ENCODE results near the gene IFT57. TPM values are rescaled to one million over a fixed set of nuclear protein-coding genes. Genes with fewer than 3 reads are reported as not detected.
"Not testable (repeated sequence)": the region's sequence is repeated elsewhere in the genome, so short reads cannot be mapped to it uniquely, and the experiment has no call there.

The IFT57 gene
- total RNA-seq, 1 donor from 2014 or later: 90.5 TPM

GRCh38 chr3:108156312-108156853, 65.8 kb downstream of the IFT57 start:
- Histone ChIP-seq H3K27ac (no peak overlapping the region), H3K27me3 (no peaks in the 10 kb centered on the region), H3K79me2 (ENCODE audit: low read depth) (no peaks in the 10 kb centered on the region), H4K20me1 (ENCODE audit: low read depth) (no peaks in the 10 kb centered on the region), H3F3A (ENCODE audit: low read depth) (no peaks in the 10 kb centered on the region), H3K9me3 (ENCODE audit: low read depth) (no peaks in the 10 kb centered on the region), H3K36me3 (no peaks in the 10 kb centered on the region), H3K4me3 (no peak overlapping the region), H3K9ac (no peak overlapping the region), H2AFZ (replicated peaks) (no peak overlapping the region), H3K4me1 (peaks cover 8% of the 10 kb centered on the region), H3K4me2 (no peak overlapping the region)
- H3K36me3 Mint-ChIP-seq: peaks cover 5% of the 10 kb centered on the region
- no peak overlapping the region for H3K27ac Mint-ChIP-seq
- no peak for TF ChIP-seq EZH2 (IDR thresholded peaks at IDR 0.05)
- no peak for TF ChIP-seq EZH2phosphoT487 (IDR thresholded peaks at IDR 0.05)
- TF ChIP-seq CTCF (IDR thresholded peaks at IDR 0.05): no peak
- H3K27me3 Mint-ChIP-seq (ENCODE audit: insufficient read depth, low read depth): peaks cover 2% of the 10 kb centered on the region
- no peak overlapping the region for H3K4me3 Mint-ChIP-seq
- no peak for DNase-seq (ENCODE audit: low spot score)
- H3K9me3 Mint-ChIP-seq: no peaks in the 10 kb centered on the region
- peaks cover 12% of the 10 kb centered on the region for H3K4me1 Mint-ChIP-seq

- not testable (repeated sequence) for DNase-seq (ENCODE audit: low spot score); H3K79me2 ChIP-seq (ENCODE audit: low read depth); H2AFZ ChIP-seq (replicated peaks); H3K4me3 ChIP-seq; H4K20me1 ChIP-seq (ENCODE audit: low read depth); H3K4me3 Mint-ChIP-seq; H3K27ac Mint-ChIP-seq; H3K4me1 ChIP-seq; H3F3A ChIP-seq (ENCODE audit: low read depth); H3K27me3 Mint-ChIP-seq (ENCODE audit: insufficient read depth, low read depth); H3K4me2 ChIP-seq; H3K27me3 ChIP-seq; H3K27ac ChIP-seq; H3K36me3 ChIP-seq; H3K9me3 ChIP-seq (ENCODE audit: low read depth); H3K9me3 Mint-ChIP-seq; H3K36me3 Mint-ChIP-seq; H3K9ac ChIP-seq
- H3K4me1 Mint-ChIP-seq: peaks cover 12% of the 10 kb centered on the region
Observed at GRCh38 chr3:108155642-108156041, 66.6 kb downstream of the IFT57 start.

- Histone ChIP-seq H3K27me3 (no peaks in the 10 kb centered on the region), H3K36me3 (no peaks in the 10 kb centered on the region), H3K79me2 (ENCODE audit: low read depth) (no peaks in the 10 kb centered on the region), H3K9ac (no peak overlapping the region), H2AFZ (replicated peaks) (peak overlapping the region; percentile 62), H4K20me1 (ENCODE audit: low read depth) (no peaks in the 10 kb centered on the region), H3K27ac (no peak overlapping the region), H3F3A (ENCODE audit: low read depth) (no peaks in the 10 kb centered on the region), H3K4me3 (no peak overlapping the region), H3K4me2 (no peak overlapping the region), H3K4me1 (peaks cover 8% of the 10 kb centered on the region), H3K9me3 (ENCODE audit: low read depth) (no peaks in the 10 kb centered on the region)
- Mint-ChIP-seq H3K36me3 (no peaks in the 10 kb centered on the region), H3K27ac (no peak overlapping the region), H3K9me3 (no peaks in the 10 kb centered on the region), H3K4me3 (no peak overlapping the region), H3K4me1 (peaks cover 12% of the 10 kb centered on the region), H3K27me3 (ENCODE audit: insufficient read depth, low read depth) (no peaks in the 10 kb centered on the region)
- DNase-seq (ENCODE audit: low spot score): peak; percentile 77
- TF ChIP-seq EZH2 (IDR thresholded peaks at IDR 0.05) (no peak), CTCF (IDR thresholded peaks at IDR 0.05) (peak; percentile 68)
Observed at GRCh38 chr3:108153451-108153981, 68.7 kb downstream of the IFT57 start.

GRCh38 chr3:108152274-108152673, 70.0 kb downstream of the IFT57 start:
- peaks cover 4% of the 10 kb centered on the region for H3K4me1 Mint-ChIP-seq
- Histone ChIP-seq H3K9ac (no peak overlapping the region), H3K9me3 (ENCODE audit: low read depth) (no peaks in the 10 kb centered on the region), H3K4me2 (no peak overlapping the region), H3K36me3 (no peaks in the 10 kb centered on the region), H3K4me1 (no peaks in the 10 kb centered on the region), H3F3A (ENCODE audit: low read depth) (no peaks in the 10 kb centered on the region), H2AFZ (replicated peaks) (no peak overlapping the region), H4K20me1 (ENCODE audit: low read depth) (no peaks in the 10 kb centered on the region), H3K4me3 (no peak overlapping the region), H3K27ac (no peak overlapping the region), H3K79me2 (ENCODE audit: low read depth) (no peaks in the 10 kb centered on the region), H3K27me3 (no peaks in the 10 kb centered on the region)
- no peak for DNase-seq (ENCODE audit: low spot score)
- no peaks in the 10 kb centered on the region for H3K27me3 Mint-ChIP-seq (ENCODE audit: insufficient read depth, low read depth)
- no peak overlapping the region for H3K27ac Mint-ChIP-seq
- H3K4me3 Mint-ChIP-seq: no peak overlapping the region
- H3K9me3 Mint-ChIP-seq: no peaks in the 10 kb centered on the region
- H3K36me3 Mint-ChIP-seq: no peaks in the 10 kb centered on the region
- no peak for TF ChIP-seq CTCF (IDR thresholded peaks at IDR 0.05)
- TF ChIP-seq EZH2phosphoT487 (IDR thresholded peaks at IDR 0.05): no peak
- TF ChIP-seq EZH2 (IDR thresholded peaks at IDR 0.05): no peak
